WTC11 (cell line): ENCODE results near the gene SPAG8. TPM values are rescaled to one million over a fixed set of nuclear protein-coding genes. Genes with fewer than 3 reads are reported as not detected.

Experiments used
- ATAC-seq: fragments of 200-7000 bp; cut with Tn5 transposase; 2 replicates; pipeline ENCODE4 v1.10.0; 2021; ENCODE audit warnings: mild to moderate bottlenecking, moderate library complexity
- CTCF ChIA-PET: fragments of 300-600 bp; sonication (Branson Sonifier 250); formaldehyde crosslinking; loops from one replicate; lab custom pipeline; 2021; ENCODE audit warnings: antibody characterized with exemption; lab: Charles Lee
- POLR2A ChIA-PET: fragments of 350-600 bp; sonication (Branson Sonifier 250); formaldehyde crosslinking; loops from one replicate; lab custom pipeline; 2021; ENCODE audit warnings: antibody characterized with exemption; lab: Charles Lee
- DNase-seq: peaks from one replicate; pipeline ENCODE4 v3.0.0; 2021; ENCODE audit warnings: low spot score
- H3K27ac Mint-ChIP-seq: 2 replicates; pipeline ENCODE4 v1.8.0; 2021; ENCODE audit warnings: mixed read lengths
- H3K27me3 Mint-ChIP-seq: 2 replicates; pipeline ENCODE4 v1.8.0; 2021; ENCODE audit warnings: low read depth, mild to moderate bottlenecking, moderate library complexity, mixed read lengths
- H3K36me3 Mint-ChIP-seq: 2 replicates; pipeline ENCODE4 v1.8.0; 2021; ENCODE audit warnings: mixed read lengths
- H3K4me1 Mint-ChIP-seq: 2 replicates; pipeline ENCODE4 v1.8.0; 2022; ENCODE audit warnings: mixed read lengths
- H3K4me3 Mint-ChIP-seq: 2 replicates; pipeline ENCODE4 v1.8.0; 2021; ENCODE audit warnings: mild to moderate bottlenecking, moderate library complexity, mixed read lengths
- H3K9me3 Mint-ChIP-seq: 2 replicates; pipeline ENCODE4 v1.8.0; 2021; ENCODE audit warnings: mixed read lengths
- ARID4B ChIP-seq: sonication (generic); formaldehyde crosslinking; IDR thresholded peaks from 2 replicates; pipeline ENCODE4 v1.8.0; 2023; ENCODE audit warnings: missing genetic modification reagents, mild to moderate bottlenecking, borderline replicate concordance
- FOXP4 ChIP-seq: sonication (generic); formaldehyde crosslinking; IDR thresholded peaks from 2 replicates; pipeline ENCODE4 v1.8.0; 2022; ENCODE audit warnings: mild to moderate bottlenecking, missing genetic modification reagents
- GABPB1 ChIP-seq: sonication (generic); formaldehyde crosslinking; IDR thresholded peaks from 2 replicates; pipeline ENCODE4 v1.8.1; 2023; ENCODE audit warnings: mild to moderate bottlenecking, missing genetic modification reagents
- MLX ChIP-seq: sonication (generic); formaldehyde crosslinking; IDR thresholded peaks from 2 replicates; pipeline ENCODE4 v1.8.1; 2023; ENCODE audit warnings: mild to moderate bottlenecking, missing genetic modification reagents, moderate library complexity
- MYBL2 ChIP-seq: sonication (generic); formaldehyde crosslinking; IDR thresholded peaks from 2 replicates; pipeline ENCODE4 v1.8.1; 2023; ENCODE audit warnings: mild to moderate bottlenecking, moderate library complexity, missing genetic modification reagents
- RORB ChIP-seq: fragments of 250-450 bp; sonication (Bioruptor Pico); IDR thresholded peaks from 2 replicates; pipeline ENCODE4 v1.9.0; 2021; ENCODE audit warnings: mild to moderate bottlenecking
- SP1 ChIP-seq: sonication (generic); formaldehyde crosslinking; conservative IDR thresholded peaks from 2 replicates; pipeline ENCODE4 v1.8.1; 2022; ENCODE audit warnings: missing genetic modification reagents
- TCF7 ChIP-seq: sonication (generic); formaldehyde crosslinking; IDR thresholded peaks from 2 replicates; pipeline ENCODE4 v1.8.0; 2022; ENCODE audit warnings: mild to moderate bottlenecking, low read depth, missing genetic modification reagents, moderate library complexity
- ZNF425 ChIP-seq: fragments of 250-450 bp; sonication (Bioruptor Pico); conservative IDR thresholded peaks from 2 replicates; pipeline ENCODE4 v1.9.0; 2021; ENCODE audit warnings: mild to moderate bottlenecking
- ZSCAN18 ChIP-seq: fragments of 250-450 bp; sonication (Bioruptor Pico); IDR thresholded peaks from 2 replicates; pipeline ENCODE4 v2.1.2; 2022; ENCODE audit warnings: mild to moderate bottlenecking, moderate library complexity
- total RNA-seq: library from RNA; stranded (reverse); gene quantifications from 3 replicates; pipeline ENCODE4 v1.2.3, GENCODE V29; 2021
- TF ChIP-seq, protein P1 (sequence below): fragments of 200-600 bp; IDR thresholded peaks from 2 replicates; pipeline ENCODE4 v1.8.0; 2022; ENCODE audit warnings: antibody characterized with exemption
- TF ChIP-seq, protein P2 (sequence below): sonication (generic); formaldehyde crosslinking; IDR thresholded peaks from 2 replicates; pipeline ENCODE4 v1.8.0; 2022; ENCODE audit warnings: missing genetic modification reagents

SPAG8 gene
- total RNA-seq, 1 experiment from 2014 or later = 0.72 TPM

DNA sequence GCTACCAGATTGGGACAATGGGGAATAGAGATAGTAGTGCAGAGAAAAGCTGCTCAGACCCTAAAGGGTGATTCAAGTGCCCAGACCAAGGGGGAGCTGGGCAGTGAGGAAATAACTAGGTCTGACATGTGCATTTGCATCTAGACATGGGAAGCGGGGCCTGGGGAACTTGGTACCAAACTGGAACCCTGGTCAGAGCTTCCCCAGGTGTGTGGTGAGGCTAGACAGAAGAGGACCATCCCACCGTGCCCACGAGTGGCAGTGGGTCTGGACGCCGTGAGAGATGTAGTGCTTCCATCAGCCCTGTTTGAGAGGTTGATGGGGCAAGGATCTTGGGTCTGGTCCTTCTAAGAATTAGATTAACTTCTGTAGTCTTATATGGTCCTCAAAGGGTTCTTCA, 24.5 kb upstream of the SPAG8 start (continued):
- TF ChIP-seq RORB = no peak
- TF ChIP-seq, protein P1, sequence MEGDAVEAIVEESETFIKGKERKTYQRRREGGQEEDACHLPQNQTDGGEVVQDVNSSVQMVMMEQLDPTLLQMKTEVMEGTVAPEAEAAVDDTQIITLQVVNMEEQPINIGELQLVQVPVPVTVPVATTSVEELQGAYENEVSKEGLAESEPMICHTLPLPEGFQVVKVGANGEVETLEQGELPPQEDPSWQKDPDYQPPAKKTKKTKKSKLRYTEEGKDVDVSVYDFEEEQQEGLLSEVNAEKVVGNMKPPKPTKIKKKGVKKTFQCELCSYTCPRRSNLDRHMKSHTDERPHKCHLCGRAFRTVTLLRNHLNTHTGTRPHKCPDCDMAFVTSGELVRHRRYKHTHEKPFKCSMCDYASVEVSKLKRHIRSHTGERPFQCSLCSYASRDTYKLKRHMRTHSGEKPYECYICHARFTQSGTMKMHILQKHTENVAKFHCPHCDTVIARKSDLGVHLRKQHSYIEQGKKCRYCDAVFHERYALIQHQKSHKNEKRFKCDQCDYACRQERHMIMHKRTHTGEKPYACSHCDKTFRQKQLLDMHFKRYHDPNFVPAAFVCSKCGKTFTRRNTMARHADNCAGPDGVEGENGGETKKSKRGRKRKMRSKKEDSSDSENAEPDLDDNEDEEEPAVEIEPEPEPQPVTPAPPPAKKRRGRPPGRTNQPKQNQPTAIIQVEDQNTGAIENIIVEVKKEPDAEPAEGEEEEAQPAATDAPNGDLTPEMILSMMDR = no peak
- TF ChIP-seq TCF7 (CRISPR knock-in tag) = no peak
- TF ChIP-seq ARID4B (CRISPR knock-in tag) = no peak
- no peak for TF ChIP-seq ZNF425 (CRISPR knock-in tag)
- TF ChIP-seq FOXP4 (CRISPR knock-in tag) = no peak
- no peak for TF ChIP-seq SP1
- TF ChIP-seq MLX (CRISPR knock-in tag) = no peak
- TF ChIP-seq ZSCAN18 = no peak
- no peak for TF ChIP-seq MYBL2 (CRISPR knock-in tag)

- ATAC-seq (no peak), DNase-seq (no peak)
- Mint-ChIP-seq H3K9me3 (no peaks in the 10 kb centered on the region), H3K27me3 (peaks cover 25% of the 10 kb centered on the region), H3K4me3 (no peak overlapping the region), H3K4me1 (peaks cover 24% of the 10 kb centered on the region), H3K27ac (no peak overlapping the region), H3K36me3 (no peaks in the 10 kb centered on the region)
- ChIA-PET CTCF (interaction anchor here (0.6 to 5.2 kb wide), 41 partner anchors 8 to 327 kb away, joined by 3 to 72 read pairs (median 5); partner anchors contain the start of genes ARHGEF39, HINT2, NPR2 and OR13J1), POLR2A (no interaction called here)
- TF ChIP-seq GABPB1 (CRISPR knock-in tag) = peak; percentile 76; the same call in 1 of the 2 replicates
- TF ChIP-seq, protein P2, sequence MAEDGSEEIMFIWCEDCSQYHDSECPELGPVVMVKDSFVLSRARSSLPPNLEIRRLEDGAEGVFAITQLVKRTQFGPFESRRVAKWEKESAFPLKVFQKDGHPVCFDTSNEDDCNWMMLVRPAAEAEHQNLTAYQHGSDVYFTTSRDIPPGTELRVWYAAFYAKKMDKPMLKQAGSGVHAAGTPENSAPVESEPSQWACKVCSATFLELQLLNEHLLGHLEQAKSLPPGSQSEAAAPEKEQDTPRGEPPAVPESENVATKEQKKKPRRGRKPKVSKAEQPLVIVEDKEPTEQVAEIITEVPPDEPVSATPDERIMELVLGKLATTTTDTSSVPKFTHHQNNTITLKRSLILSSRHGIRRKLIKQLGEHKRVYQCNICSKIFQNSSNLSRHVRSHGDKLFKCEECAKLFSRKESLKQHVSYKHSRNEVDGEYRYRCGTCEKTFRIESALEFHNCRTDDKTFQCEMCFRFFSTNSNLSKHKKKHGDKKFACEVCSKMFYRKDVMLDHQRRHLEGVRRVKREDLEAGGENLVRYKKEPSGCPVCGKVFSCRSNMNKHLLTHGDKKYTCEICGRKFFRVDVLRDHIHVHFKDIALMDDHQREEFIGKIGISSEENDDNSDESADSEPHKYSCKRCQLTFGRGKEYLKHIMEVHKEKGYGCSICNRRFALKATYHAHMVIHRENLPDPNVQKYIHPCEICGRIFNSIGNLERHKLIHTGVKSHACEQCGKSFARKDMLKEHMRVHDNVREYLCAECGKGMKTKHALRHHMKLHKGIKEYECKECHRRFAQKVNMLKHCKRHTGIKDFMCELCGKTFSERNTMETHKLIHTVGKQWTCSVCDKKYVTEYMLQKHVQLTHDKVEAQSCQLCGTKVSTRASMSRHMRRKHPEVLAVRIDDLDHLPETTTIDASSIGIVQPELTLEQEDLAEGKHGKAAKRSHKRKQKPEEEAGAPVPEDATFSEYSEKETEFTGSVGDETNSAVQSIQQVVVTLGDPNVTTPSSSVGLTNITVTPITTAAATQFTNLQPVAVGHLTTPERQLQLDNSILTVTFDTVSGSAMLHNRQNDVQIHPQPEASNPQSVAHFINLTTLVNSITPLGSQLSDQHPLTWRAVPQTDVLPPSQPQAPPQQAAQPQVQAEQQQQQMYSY = no peak
Measured at GRCh38 chr9:35835766-35836165, 23.7 kb upstream of the SPAG8 start.
